LoVo (cell line): ENCODE measurements around the gene SPPL2C.

Experiments used
- DNase-seq: peaks from one replicate; pipeline ENCODE4 v3.0.0-alpha.2; 2016; ENCODE audit warnings: low spot score

Gene SPPL2C

DNA sequence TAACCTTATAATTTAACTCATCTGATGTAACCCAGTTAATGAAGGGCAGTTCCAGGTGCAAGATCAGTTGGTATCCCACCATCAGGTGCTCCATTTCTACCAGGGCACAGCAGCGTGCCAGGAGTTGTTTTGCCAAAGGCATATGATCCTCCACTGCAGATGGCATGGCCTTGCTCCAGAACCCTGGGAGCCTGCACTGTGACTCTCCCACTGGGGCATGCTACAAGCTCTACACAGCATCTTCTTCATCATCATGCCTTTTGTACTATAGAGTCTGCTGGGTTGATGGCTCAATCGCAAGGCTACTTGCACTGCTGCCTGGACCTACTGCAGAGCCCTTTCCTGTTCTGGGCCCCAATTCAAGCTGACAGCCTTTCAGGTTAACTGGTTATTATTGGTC is 38.4 kb downstream of the SPPL2C start:
- DNase-seq = no peak

DNA sequence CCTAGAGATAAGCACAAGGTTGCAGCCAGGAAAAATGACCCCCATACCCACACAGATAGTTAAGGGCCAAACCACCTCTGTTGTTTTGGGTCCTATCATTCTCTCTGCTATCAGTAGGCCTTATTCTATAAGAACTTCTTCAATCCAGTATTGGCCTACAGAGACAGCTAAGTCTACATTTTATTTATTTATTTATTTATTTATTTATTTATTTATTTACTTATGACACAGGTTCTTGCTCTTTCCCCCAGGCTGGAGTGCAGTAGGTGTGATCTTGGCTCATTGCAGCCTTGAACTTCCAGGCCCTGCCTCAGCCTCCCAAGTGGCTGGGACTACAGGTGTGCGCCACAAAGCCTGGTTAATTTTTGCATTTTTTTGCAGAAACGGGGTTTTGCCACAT is 42.2 kb downstream of the SPPL2C start:
- DNase-seq = no peak

DNA sequence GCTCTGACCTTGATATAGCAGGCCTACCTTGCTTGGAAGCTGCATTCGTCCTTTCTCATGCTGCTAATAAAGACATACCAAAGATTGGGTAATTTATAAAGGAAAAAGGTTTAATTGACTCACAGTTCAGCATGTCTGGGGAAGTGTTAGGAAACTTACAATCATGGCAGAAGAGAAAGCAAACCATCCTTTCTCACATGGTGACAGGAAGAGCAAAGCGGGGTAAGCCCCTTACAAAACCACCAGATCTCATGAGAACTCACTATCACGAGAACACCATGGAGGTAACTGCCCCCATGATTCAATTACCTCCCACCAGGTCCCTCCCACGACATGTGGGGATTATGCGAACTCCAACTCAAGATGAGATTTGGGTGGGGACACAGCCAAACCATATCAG is 43.7 kb downstream of the SPPL2C start:
- DNase-seq = no peak

DNA sequence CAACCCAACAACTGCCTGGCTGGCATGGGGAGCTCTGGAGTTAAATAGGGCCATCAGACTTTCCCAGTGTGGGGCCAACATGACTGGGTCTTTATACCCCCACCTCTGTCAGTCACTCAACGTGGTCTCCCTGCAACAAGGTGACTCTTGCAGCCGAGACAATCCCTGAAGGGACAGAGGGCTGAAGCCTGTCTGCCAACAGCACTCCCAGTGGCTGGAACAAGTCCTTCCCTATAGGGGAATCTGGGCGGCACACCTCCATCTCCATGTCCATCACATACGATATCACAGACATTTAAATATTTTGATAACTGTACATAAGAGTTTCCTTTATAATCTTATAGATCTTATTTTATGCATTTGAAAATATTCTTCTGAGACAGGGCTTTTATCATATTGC is 44.9 kb downstream of the SPPL2C start:
- DNase-seq = no peak

DNA sequence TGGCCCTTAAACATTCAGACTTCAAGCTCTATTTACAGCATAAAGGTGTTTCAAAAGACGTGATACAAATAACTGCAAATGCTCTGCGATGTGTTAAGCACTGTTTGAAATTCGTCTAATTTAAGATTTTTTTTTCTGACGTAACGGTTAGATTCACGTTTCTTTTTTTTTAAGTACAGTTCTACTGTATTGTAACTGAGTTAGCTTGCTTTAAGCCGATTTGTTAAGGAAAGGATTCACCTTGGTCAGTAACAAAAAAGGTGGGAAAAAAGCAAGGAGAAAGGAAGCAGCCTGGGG is 49.0 kb downstream of the SPPL2C start:
- no peak for DNase-seq

DNA sequence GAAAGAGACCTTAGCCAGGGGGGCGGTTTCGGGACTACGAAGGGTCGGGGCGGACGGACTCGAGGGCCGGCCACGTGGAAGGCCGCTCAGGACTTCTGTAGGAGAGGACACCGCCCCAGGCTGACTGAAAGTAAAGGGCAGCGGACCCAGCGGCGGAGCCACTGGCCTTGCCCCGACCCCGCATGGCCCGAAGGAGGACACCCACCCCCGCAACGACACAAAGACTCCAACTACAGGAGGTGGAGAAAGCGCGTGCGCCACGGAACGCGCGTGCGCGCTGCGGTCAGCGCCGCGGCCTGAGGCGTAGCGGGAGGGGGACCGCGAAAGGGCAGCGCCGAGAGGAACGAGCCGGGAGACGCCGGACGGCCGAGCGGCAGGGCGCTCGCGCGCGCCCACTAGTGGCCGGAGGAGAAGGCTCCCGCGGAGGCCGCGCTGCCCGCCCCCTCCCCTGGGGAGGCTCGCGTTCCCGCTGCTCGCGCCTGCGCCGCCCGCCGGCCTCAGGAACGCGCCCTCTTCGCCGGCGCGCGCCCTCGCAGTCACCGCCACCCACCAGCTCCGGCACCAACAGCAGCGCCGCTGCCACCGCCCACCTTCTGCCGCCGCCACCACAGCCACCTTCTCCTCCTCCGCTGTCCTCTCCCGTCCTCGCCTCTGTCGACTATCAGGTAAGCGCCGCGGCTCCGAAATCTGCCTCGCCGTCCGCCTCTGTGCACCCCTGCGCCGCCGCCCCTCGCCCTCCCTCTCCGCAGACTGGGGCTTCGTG is 49.5 kb downstream of the SPPL2C start, which contains the start of gene MAPT:
Gene MAPT, plus strand, starts transcription at position 533 of the 763 bp plus-strand sequence. CDS start 67,784 bp downstream, outside the sequence.
- peak; percentile 95 for DNase-seq

DNA sequence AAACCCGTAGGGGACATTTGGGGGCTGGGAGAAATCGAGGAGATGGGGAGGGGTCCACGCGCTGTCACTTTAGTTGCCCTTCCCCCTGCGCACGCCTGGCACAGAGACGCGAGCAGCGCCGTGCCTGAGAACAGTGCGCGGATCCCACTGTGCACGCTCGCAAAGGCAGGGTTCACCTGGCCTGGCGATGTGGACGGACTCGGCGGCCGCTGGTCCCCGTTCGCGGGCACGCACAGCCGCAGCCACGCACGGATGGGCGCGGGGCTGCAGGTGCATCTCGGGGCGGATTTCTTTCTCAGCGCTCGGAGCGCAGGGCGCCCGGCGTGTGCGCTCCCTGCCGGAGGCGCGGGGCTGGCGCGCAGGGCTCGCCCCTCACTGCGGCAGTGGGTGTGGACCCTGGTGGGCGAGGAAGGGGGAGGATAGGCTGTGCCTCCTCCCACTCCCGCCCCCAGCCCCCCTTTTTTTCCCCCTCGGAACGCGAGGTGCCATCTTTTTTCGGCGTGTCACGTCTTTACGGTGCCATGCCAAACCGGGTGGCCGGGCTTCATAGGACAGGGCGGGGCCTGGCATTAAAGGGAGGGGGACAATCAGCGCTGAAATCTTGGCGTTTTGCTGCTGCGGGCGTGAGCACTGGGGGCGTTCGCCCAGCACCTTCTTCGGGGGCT is 50.8 kb downstream of the SPPL2C start:
- DNase-seq = no peak

DNA sequence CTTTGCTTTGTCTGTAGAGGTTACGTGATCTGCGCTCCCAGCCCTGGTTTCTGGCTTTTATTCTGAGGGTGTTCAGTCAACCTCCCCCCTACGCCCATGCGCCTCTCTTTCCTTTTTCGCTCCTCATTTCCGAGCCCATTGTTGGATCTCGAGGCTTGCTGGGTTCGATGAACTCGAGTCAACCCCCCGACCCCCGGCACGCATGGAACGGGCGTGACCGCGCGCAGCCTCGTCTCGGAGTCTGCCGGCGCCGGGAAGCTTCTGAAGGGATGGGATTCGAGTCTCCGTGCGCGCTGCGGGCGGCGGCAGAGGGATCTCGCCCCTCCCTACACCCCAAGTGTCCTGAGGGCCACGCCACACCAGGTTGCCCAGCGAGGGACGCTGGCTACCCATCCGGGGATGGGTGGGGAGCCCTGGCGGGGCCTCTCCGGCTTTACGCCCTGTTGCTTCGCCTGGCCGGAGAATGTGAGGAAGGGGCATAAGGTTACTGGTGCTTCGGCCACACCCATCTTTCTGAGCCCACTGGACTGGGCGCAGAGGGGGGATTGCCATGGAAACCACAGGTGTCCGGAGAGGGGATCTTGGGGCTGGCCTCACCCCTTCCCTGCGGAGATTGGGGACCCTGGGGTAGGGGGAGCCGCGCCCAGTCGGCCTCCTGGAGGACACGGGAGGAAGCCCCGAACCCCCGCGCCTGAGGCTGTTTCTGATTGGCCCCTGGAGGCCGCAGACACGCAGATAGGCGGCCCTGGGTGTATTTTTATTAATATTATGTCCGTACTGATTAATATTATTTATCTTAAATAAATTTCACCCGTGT is 51.5 kb downstream of the SPPL2C start:
- DNase-seq = no peak
